ENCODE measurements around the gene SLC27A3. TPM values are rescaled to one million over a fixed set of nuclear protein-coding genes. Genes with fewer than 3 reads are reported as not detected.

SLC27A3 gene
- total RNA-seq, 3 donors from 2014 or later = 23.0 to 36.2 (median 31.5) TPM

DNA sequence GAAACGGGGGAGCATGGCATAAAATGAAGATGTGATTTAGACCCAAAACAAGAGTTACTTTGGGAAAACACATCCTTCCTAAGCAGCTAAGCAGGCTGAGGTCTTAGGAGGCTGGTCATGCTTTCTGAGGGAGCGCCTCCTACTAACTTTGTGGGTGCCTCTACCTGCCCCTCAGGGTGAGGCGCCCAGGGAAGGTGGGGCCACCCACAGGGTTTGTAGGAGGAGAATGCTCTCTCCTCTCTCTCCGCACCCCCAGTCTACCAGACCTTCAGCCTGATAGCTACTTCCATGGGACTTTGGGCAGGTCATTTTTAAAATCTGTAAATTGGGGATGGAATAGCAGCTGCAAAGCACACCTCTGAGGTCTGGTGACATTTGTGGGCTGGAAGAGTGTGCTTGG lies 23.8 kb downstream of the SLC27A3 start:
- DNase-seq (ENCODE audit: low spot score in 2 of 2) = no peak
- TF ChIP-seq POLR2A (IDR thresholded peaks at IDR 0.05) = no peak
- no peak for TF ChIP-seq CTCF (IDR thresholded peaks at IDR 0.05)
- TF ChIP-seq POLR2AphosphoS5 (IDR thresholded peaks at IDR 0.05) = no peak

GRCh38 chr1:153799566-153800465 lies 24.6 kb downstream of the SLC27A3 start:
- intact Hi-C loops (cut with DNase I; ENCODE audit: low total_unique reads) = loop anchor here (10.0 kb wide), 1 partner anchor 175 kb away; the partner anchor contains the start of gene JTB
- DNase-seq (ENCODE audit: low spot score in 2 of 2) = no peak
- no peaks in the 10 kb centered on the region for H3K9me3 ChIP-seq

More for the DNA sequence above, 23.8 kb downstream of the SLC27A3 start:
- no peaks in the 10 kb centered on the region for H3K4me1 ChIP-seq
- H3K36me3 ChIP-seq = no peaks in the 10 kb centered on the region
- no peaks in the 10 kb centered on the region for H3K27me3 ChIP-seq
- no peak overlapping the region for H3K4me3 ChIP-seq
- intact Hi-C loops (cut with DNase I; ENCODE audit: low total_unique reads) = loop anchor here (10.0 kb wide), 1 partner anchor 176 kb away; the partner anchor contains the start of gene JTB
- H3K9me3 ChIP-seq = no peaks in the 10 kb centered on the region
- no peak overlapping the region for H3K27ac ChIP-seq

DNA sequence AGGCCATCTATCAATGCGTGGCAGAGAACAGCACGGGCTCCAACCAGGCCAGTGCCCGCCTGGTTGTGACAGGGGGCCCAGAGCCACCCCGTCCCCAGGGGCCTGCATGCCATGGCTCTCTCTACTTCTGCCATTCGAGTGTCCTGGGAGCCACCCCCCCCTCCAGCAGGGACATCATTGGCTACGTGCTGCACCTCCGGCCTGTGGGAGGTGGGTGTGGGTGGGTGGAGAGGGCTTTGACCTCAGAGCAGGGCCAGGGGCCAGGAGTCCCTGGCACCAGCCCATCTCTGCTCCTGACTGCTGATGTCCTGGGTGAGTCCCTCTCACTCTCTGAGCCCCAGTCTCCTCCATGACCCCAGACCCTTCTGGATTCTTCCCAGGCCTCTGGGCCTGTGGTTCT lies 25.3 kb downstream of the SLC27A3 start:
- Histone ChIP-seq H3K36me3 (no peaks in the 10 kb centered on the region), H3K27ac (no peak overlapping the region), H3K27me3 (no peaks in the 10 kb centered on the region), H3K4me1 (no peaks in the 10 kb centered on the region), H3K4me3 (no peak overlapping the region), H3K9me3 (no peaks in the 10 kb centered on the region)
- intact Hi-C loops (cut with DNase I; ENCODE audit: low total_unique reads) = no loop called here
- no peak for TF ChIP-seq POLR2A (IDR thresholded peaks at IDR 0.05)
- no peak for DNase-seq (ENCODE audit: low spot score in 2 of 2)

More at GRCh38 chr1:153799566-153800465, 24.6 kb downstream of the SLC27A3 start:
- TF ChIP-seq POLR2A (IDR thresholded peaks at IDR 0.05) = no peak
- no peak for TF ChIP-seq POLR2AphosphoS5 (IDR thresholded peaks at IDR 0.05)
- TF ChIP-seq CTCF (IDR thresholded peaks at IDR 0.05) = no peak
- Histone ChIP-seq H3K4me1 (no peaks in the 10 kb centered on the region), H3K36me3 (no peaks in the 10 kb centered on the region), H3K27ac (no peak overlapping the region), H3K27me3 (no peaks in the 10 kb centered on the region), H3K4me3 (no peak overlapping the region)

- Histone ChIP-seq H3K9me3 (no peaks in the 10 kb centered on the region), H3K27me3 (no peaks in the 10 kb centered on the region), H3K4me1 (no peaks in the 10 kb centered on the region), H3K27ac (no peak overlapping the region), H3K36me3 (no peaks in the 10 kb centered on the region), H3K4me3 (no peak overlapping the region)
- intact Hi-C loops (cut with DNase I; ENCODE audit: low total_unique reads) = no loop called here
- no peak for DNase-seq (ENCODE audit: low spot score in 2 of 2)
- no peak for TF ChIP-seq CTCF (IDR thresholded peaks at IDR 0.05)
- TF ChIP-seq POLR2AphosphoS5 (IDR thresholded peaks at IDR 0.05) = no peak
- no peak for TF ChIP-seq POLR2A (IDR thresholded peaks at IDR 0.05)
Observed at GRCh38 chr1:153801028-153801625, 25.9 kb downstream of the SLC27A3 start.

DNA sequence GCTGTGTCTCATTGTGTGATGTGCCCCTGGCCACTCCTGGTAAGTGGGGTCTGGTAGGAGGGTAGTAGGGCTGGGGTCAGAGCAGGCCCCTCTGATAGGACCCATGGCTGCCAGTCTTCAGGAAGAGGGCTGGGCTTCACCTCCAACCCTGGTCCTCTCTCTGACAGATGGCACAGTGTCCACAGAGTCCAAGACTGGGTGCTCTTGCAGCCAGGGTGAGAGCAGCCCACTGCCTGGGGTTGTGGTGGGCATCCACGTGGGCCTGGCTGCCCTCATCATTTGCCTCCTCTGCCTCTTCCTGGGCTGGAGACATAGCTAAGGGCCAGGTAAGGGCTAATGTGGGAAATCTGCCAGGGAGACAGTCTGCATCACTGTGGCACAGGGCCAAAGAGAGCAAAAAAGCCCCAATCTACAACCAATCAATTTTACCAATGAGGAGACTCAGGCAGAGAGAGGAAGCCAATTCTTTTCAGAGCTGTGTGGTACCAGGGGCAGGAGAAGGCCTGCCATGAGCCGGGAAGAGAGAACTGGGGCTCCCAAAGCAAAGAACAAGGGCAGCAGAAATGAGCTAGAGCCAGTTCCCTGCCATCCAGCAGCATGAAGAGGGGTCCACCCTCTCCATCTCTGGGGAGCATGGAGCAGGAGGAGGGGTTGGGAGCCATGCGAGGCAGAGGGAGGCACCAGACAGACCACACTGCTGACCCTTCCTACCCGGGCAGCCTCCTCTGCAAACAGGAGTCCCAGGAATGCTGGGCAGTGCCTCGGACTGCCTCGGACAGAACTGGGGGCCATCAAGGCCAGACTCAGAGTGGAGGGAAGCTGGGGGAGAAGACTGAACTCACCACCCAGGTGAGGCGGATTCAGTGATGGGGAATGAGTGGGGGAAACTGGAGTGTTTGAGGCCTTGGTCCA lies 26.8 kb downstream of the SLC27A3 start:
- no peak for DNase-seq (ENCODE audit: low spot score in 2 of 2)
- Histone ChIP-seq H3K4me3 (no peak overlapping the region), H3K27me3 (no peaks in the 10 kb centered on the region), H3K4me1 (no peaks in the 10 kb centered on the region), H3K9me3 (no peaks in the 10 kb centered on the region), H3K36me3 (no peaks in the 10 kb centered on the region), H3K27ac (no peak overlapping the region)
- TF ChIP-seq CTCF (IDR thresholded peaks at IDR 0.05) = no peak
- intact Hi-C loops (cut with DNase I; ENCODE audit: low total_unique reads) = no loop called here
